HG03439 (cell line): ENCODE measurements around the gene HLA-A.
"Not testable (repeated sequence)": the region's sequence is repeated elsewhere in the genome, so short reads cannot be mapped to it uniquely, and the experiment has no call there.

Experiments
- ATAC-seq: cut with Tn5 transposase; IDR thresholded peaks from one replicate; pipeline ENCODE4 v1.9.1; 2021; ENCODE audit warnings: mild to moderate bottlenecking, moderate library complexity; ENCODE audit not compliant: unreplicated experiment

The HLA-A gene

GRCh38 chr6:29959467-29959866, 17.1 kb downstream of the HLA-A start:
- ATAC-seq = no peak

GRCh38 chr6:29961966-29962365, 19.6 kb downstream of the HLA-A start:
- ATAC-seq = no peak

- not testable (repeated sequence) for ATAC-seq
Observed at GRCh38 chr6:29963697-29964096, 21.4 kb downstream of the HLA-A start.

GRCh38 chr6:29964518-29964886, 22.2 kb downstream of the HLA-A start:
- ATAC-seq = no peak

GRCh38 chr6:29964887-29965562, 22.7 kb downstream of the HLA-A start:
- ATAC-seq = peak; percentile 90

GRCh38 chr6:29965563-29965872, 23.2 kb downstream of the HLA-A start:
- no peak for ATAC-seq

GRCh38 chr6:29965873-29966601, 23.7 kb downstream of the HLA-A start:
- no peak for ATAC-seq

- ATAC-seq = no peak
Observed at GRCh38 chr6:29967379-29968010, 25.2 kb downstream of the HLA-A start.

- ATAC-seq = no peak
Observed at GRCh38 chr6:29968130-29968529, 25.8 kb downstream of the HLA-A start.

- ATAC-seq = no peak
Observed at GRCh38 chr6:29968905-29969304, 26.6 kb downstream of the HLA-A start.

- ATAC-seq = no peak
Observed at GRCh38 chr6:29970711-29971110, 28.4 kb downstream of the HLA-A start.

GRCh38 chr6:29974901-29975560, 32.7 kb downstream of the HLA-A start:
- ATAC-seq = no peak

GRCh38 chr6:29975561-29975907, 33.2 kb downstream of the HLA-A start:
- ATAC-seq = no peak

GRCh38 chr6:29976253-29976587, 33.9 kb downstream of the HLA-A start:
- no peak for ATAC-seq

- ATAC-seq = peak; percentile 55
Observed at GRCh38 chr6:29976588-29977424, 34.5 kb downstream of the HLA-A start.

- no peak for ATAC-seq
Observed at GRCh38 chr6:29977425-29977727, 35.0 kb downstream of the HLA-A start.

- ATAC-seq = not testable (repeated sequence)
Observed at GRCh38 chr6:29980013-29980412, 37.7 kb downstream of the HLA-A start.

- no peak for ATAC-seq
Observed at GRCh38 chr6:29980511-29980910, 38.2 kb downstream of the HLA-A start.

- no peak for ATAC-seq
Observed at GRCh38 chr6:29981211-29981812, 39.0 kb downstream of the HLA-A start.

- ATAC-seq = no peak
Observed at GRCh38 chr6:29982097-29982496, 39.8 kb downstream of the HLA-A start.

- no peak for ATAC-seq
Observed at GRCh38 chr6:29984232-29984631, 41.9 kb downstream of the HLA-A start.
